NCI-H187 treated with DMSO at 0.1 percent for 48 hours (cell line): ENCODE measurements around the gene TMC4.
"Not testable (repeated sequence)": the region's sequence is repeated elsewhere in the genome, so short reads cannot be mapped to it uniquely, and the experiment has no call there.

ENCODE experiments used
- DNase-seq: peaks from one replicate; lab custom pipeline; 2025; lab: John Stamatoyannopoulos, UW

TMC4 gene, protein sequence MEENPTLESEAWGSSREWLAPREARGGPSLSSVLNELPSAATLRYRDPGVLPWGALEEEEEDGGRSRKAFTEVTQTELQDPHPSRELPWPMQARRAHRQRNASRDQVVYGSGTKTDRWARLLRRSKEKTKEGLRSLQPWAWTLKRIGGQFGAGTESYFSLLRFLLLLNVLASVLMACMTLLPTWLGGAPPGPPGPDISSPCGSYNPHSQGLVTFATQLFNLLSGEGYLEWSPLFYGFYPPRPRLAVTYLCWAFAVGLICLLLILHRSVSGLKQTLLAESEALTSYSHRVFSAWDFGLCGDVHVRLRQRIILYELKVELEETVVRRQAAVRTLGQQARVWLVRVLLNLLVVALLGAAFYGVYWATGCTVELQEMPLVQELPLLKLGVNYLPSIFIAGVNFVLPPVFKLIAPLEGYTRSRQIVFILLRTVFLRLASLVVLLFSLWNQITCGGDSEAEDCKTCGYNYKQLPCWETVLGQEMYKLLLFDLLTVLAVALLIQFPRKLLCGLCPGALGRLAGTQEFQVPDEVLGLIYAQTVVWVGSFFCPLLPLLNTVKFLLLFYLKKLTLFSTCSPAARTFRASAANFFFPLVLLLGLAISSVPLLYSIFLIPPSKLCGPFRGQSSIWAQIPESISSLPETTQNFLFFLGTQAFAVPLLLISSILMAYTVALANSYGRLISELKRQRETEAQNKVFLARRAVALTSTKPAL

GRCh38 chr19:54172471-54173358 lies at the start of gene TMC4:
TSS of gene TMC4 (minus strand) at chr19:54173160. CDS start at chr19:54173117, 43 bp downstream.
- DNase-seq = no peak

- not testable (repeated sequence) for DNase-seq
Observed at GRCh38 chr19:54221947-54222346, 49.0 kb upstream of the TMC4 start.

- DNase-seq = not testable (repeated sequence)
Observed at GRCh38 chr19:54219702-54220101, 46.7 kb upstream of the TMC4 start.

GRCh38 chr19:54218960-54219661 lies 46.2 kb upstream of the TMC4 start:
- DNase-seq = no peak

- DNase-seq = no peak
Observed at GRCh38 chr19:54218259-54218658, 45.3 kb upstream of the TMC4 start.

GRCh38 chr19:54217517-54218247 lies 44.7 kb upstream of the TMC4 start:
- not testable (repeated sequence) for DNase-seq

GRCh38 chr19:54216869-54217268 lies 43.9 kb upstream of the TMC4 start:
- DNase-seq = no peak

- not testable (repeated sequence) for DNase-seq
Observed at GRCh38 chr19:54214734-54215133, 41.8 kb upstream of the TMC4 start.

DNA sequence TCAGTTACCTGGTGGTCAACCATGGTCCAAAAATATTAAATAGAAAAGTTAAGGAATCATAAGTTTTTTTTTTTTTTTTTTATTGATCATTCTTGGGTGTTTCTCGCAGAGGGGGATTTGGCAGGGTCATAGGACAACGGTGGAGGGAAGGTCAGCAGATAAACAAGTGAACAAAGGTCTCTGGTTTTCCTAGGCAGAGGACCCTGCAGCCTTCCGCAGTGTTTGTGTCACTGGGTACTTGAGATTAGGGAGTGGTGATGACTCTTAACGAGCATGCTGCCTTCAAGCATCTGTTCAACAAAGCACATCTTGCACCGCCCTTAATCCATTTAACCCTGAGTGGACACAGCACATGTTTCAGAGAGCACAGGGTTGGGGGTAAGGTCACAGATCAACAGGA lies 41.3 kb upstream of the TMC4 start:
- DNase-seq = not testable (repeated sequence)

DNA sequence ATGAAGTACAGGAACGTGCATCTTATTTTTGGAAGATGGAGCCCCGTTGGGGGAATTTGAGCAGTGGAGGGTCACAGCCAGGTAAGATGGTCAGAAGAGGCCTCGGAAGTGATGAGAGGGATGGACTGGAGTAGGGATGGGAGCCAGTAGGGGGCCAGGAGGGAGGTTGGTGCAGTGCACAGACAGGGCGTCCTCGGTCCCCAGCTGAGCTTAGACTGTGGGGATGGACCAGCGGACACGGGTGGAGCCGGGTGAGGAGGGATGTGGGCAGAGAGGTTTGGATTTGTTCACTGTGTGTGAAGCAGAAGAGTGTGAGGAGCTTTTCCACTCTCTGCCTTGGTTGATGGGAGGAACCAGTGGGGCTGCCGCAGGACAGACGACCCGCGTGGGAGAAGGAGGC lies 38.3 kb upstream of the TMC4 start:
- DNase-seq = no peak

DNA sequence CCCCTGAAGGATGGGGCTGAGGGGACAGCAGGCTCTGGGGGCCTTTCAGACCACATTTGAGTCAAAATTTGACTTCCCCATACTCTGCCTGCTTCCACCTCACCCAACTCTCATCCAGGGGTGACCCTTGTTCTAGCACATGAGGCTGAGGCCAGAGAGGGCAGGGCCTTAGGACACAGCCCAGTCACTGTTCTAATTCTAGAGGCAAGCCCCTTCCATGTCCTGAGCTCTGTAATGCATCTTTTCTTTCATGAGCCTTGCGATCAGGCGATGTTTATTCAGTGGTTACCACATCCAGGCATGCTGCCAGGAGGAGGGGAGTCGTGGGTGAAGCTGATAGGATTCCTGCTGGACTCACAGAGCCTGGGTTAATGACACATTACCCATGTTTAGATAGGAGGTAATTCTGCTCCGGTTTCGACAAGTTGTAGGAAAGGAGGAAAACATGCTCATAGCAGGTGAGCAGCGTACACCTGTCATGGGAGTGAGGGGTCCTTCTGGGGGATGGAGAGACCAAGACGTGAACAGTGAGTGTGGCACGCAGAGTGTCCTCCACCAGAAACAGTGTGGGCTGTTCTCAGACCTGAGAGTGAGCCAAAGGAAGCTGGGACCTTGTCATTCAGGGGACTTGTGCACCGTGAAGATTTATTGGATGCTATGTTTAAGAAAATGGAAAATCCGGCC lies 37.0 kb upstream of the TMC4 start:
- peak; percentile 76 for DNase-seq

DNA sequence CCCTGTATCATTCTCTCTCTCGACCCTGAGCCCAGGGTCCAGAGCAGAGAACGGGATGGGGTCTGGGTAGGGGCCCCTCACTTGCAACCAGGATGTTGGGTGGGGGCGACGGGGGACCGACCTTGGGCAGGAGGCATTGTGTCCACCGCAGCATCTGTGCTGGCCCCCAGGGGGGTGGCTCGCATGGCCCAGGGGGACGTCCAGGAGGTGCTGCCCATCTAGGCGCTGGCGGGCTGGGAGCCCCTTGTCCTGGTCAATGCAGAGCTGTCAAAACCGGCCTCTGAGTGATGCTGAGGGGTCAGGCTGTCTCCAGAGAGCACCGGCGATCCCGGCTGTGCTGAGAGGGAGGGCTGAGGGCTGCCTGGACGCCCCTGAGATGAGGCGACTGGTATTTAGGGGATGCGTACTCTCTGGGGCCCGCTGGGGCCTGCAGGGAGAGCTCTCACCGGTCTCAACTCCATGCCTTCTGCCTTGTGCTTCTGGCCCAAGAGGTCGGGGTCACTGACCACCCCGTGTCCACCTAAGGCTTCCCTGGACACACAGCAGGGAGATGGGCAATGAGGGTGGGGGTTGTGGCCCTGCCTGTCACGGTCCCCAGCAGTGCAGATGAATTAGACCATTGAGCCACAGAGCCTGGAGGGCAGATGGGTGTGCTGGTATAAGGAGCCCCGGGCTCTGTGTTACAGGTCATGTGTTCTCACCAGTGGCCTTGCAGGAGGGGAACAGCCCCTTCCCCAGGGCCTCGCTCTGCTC lies 36.3 kb upstream of the TMC4 start:
- DNase-seq = no peak

GRCh38 chr19:54208784-54209057 lies 35.8 kb upstream of the TMC4 start:
- no peak for DNase-seq

GRCh38 chr19:54207983-54208783 lies 35.2 kb upstream of the TMC4 start:
- no peak for DNase-seq

DNA sequence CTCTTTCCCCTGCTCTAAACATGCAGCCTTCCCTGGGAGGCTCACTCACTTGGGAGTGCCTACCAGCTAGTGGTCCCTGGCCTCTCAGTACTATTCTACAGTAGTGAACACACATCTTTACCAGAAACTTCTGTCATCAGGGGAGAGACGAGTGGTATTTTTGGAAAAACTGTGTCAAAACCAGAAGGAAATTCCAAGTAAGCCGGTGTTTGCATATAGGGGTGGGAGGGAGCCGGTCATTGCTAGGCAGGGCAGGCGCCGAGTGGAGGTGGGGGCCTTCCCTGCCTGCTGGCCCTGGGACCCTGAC lies 34.7 kb upstream of the TMC4 start:
- DNase-seq = no peak

DNA sequence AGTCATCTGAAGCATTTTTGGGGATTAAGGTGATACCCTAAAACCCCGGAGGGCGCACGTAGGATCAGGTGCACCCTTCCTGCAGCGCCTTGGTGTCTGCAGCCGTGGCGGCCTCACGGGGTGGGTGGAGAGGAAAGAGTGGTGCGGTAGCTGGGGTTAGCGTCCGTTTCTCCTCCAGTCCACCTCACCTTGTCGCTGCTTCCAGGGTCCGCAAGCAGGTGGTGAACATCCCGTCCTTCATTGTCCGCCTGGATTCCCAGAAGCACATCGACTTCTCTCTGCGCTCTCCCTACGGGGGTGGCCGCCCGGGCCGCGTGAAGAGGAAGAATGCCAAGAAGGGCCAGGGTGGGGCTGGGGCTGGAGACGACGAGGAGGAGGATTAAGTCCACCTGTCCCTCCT lies 34.2 kb upstream of the TMC4 start:
- not testable (repeated sequence) for DNase-seq

DNA sequence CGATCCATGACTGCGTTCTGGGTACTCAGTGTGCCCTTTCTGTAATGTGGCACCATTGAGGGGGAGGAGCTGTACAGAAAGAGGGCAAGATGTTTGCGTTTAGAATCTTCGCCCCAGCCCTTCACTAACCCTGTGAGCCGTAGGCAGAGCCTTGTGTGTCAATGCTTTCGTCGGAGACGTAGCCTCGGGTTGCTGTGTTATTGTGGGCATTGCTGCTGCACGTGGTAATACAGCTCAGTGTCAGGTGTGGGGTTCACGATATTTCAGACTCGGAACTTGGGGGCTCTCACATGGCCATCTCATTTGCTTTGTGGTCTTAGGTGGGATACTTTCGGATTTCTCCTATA lies 33.8 kb upstream of the TMC4 start:
- DNase-seq = no peak

GRCh38 chr19:54206030-54206830 lies 33.3 kb upstream of the TMC4 start:
- no peak for DNase-seq
